ENCODE results near the gene RAP2A.

DNA sequence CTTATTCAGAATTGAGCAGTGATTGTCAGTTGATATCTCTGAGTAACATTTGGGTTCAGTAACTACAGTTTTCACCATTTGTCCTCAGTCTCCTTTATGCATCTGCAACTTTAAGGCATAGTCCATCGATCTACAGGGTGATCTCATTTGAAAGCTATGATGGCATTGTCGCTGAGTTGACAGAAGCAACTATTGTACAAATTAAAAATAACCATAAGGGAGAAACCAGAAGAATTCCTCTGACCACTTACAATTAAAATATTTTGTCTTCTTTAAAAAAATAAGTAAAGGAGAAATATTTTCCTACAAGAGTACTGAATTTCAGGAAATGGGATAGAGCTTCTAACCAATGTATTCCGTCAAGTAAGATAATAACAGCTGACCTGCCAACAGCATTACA, 30.6 kb downstream of the RAP2A start:
- TF ChIP-seq, protein P1, sequence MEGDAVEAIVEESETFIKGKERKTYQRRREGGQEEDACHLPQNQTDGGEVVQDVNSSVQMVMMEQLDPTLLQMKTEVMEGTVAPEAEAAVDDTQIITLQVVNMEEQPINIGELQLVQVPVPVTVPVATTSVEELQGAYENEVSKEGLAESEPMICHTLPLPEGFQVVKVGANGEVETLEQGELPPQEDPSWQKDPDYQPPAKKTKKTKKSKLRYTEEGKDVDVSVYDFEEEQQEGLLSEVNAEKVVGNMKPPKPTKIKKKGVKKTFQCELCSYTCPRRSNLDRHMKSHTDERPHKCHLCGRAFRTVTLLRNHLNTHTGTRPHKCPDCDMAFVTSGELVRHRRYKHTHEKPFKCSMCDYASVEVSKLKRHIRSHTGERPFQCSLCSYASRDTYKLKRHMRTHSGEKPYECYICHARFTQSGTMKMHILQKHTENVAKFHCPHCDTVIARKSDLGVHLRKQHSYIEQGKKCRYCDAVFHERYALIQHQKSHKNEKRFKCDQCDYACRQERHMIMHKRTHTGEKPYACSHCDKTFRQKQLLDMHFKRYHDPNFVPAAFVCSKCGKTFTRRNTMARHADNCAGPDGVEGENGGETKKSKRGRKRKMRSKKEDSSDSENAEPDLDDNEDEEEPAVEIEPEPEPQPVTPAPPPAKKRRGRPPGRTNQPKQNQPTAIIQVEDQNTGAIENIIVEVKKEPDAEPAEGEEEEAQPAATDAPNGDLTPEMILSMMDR (conservative IDR thresholded peaks at IDR 0.05; ENCODE audit: low read length): no peak
- no peak for TF ChIP-seq EZH2phosphoT487 (IDR thresholded peaks at IDR 0.05; ENCODE audit: borderline replicate concordance, low read depth, low read length)

Measured in OCI-LY7 (cell line).